Esophagus muscularis mucosa (tissue), 4 donors: Measurements from ENCODE around the gene IRAK2.

Experiments
- EP300 ChIP-seq: sonication (generic); formaldehyde crosslinking; IDR thresholded peaks from one replicate; pipeline ENCODE4 v1.6.1; 2017; ENCODE audit warnings: antibody characterized with exemption
- POLR2A ChIP-seq: fragments of 450-650 bp; IDR thresholded peaks from one replicate; pipeline ENCODE4 v1.6.1; 2017; ENCODE audit warnings: antibody characterized with exemption, moderate library complexity, mild to moderate bottlenecking, low read depth
- POLR2AphosphoS5 ChIP-seq, 2 donors: sonication (generic); formaldehyde crosslinking; IDR thresholded peaks; one replicate each; pipeline ENCODE4 v1.6.1; 2017; ENCODE audit warnings: antibody characterized with exemption in 2 of 2
- TF ChIP-seq, protein P1 (sequence below), 3 experiments: fragments of 200-600 bp in 2 of 3; fragments of 450-650 bp in 1 of 3; sonication (generic) in 2 of 3; IDR thresholded peaks; one replicate each; pipeline ENCODE4 v1.5.1; 2017 to 2019; ENCODE audit warnings: antibody characterized with exemption in 3 of 3, mild to moderate bottlenecking in 2 of 3, moderate library complexity in 1 of 3

- TF ChIP-seq, protein P1, sequence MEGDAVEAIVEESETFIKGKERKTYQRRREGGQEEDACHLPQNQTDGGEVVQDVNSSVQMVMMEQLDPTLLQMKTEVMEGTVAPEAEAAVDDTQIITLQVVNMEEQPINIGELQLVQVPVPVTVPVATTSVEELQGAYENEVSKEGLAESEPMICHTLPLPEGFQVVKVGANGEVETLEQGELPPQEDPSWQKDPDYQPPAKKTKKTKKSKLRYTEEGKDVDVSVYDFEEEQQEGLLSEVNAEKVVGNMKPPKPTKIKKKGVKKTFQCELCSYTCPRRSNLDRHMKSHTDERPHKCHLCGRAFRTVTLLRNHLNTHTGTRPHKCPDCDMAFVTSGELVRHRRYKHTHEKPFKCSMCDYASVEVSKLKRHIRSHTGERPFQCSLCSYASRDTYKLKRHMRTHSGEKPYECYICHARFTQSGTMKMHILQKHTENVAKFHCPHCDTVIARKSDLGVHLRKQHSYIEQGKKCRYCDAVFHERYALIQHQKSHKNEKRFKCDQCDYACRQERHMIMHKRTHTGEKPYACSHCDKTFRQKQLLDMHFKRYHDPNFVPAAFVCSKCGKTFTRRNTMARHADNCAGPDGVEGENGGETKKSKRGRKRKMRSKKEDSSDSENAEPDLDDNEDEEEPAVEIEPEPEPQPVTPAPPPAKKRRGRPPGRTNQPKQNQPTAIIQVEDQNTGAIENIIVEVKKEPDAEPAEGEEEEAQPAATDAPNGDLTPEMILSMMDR (IDR thresholded peaks at IDR 0.05) = no peak
- TF ChIP-seq POLR2A = no peak
- TF ChIP-seq POLR2AphosphoS5 (IDR thresholded peaks at IDR 0.05) = no peak
- TF ChIP-seq EP300 = no peak
Observed at GRCh38 chr3:10166213-10166604, 1.5 kb downstream of the IRAK2 start.
